HCT116 (cell line): ENCODE data around the gene CIC. TPM values are rescaled to one million over a fixed set of nuclear protein-coding genes. Genes with fewer than 3 reads are reported as not detected.

ENCODE experiments used
- ATAC-seq: fragments of 200-7000 bp; cut with Tn5 transposase; 2 replicates; pipeline ENCODE4 v1.9.1; 2020; ENCODE audit warnings: mild to moderate bottlenecking, moderate library complexity
- BruUV-seq: library from RNA; stranded (reverse); fragments of 400-500 nt; replicated peaks from 2 replicates; lab custom pipeline; 2021; lab: Mats Ljungman, UMichigan
- CTCF ChIA-PET: fragments of 300-600 bp; sonication (Branson Sonifier 250); formaldehyde crosslinking; loops from one replicate; lab custom pipeline; 2021; ENCODE audit warnings: antibody characterized with exemption; lab: Charles Lee
- POLR2A ChIA-PET: fragments of 300-600, 350-600 bp; sonication (Branson Sonifier 250); formaldehyde crosslinking; loops from one replicate; lab custom pipeline; 2021; ENCODE audit warnings: antibody characterized with exemption; lab: Charles Lee
- RAD21 ChIA-PET, 2 experiments: fragments of 300-600 bp; sonication (Branson Sonifier 250); formaldehyde crosslinking; loops; one replicate each; lab custom pipeline; 2023; ENCODE audit warnings: low total read pairs in 2 of 2; ENCODE audit not compliant: uncharacterized antibody in 2 of 2, unreplicated experiment in 2 of 2, low non-redundant PET in 1 of 2; lab: Charles Lee
- DNase-seq: peaks from one replicate; pipeline ENCODE4 v3.0.0-alpha.2; 2010; ENCODE audit warnings: low read depth, low spot score
- H2AFZ ChIP-seq: fragments of 200-600 bp; shearing (Covaris generic), sonication (generic); 2 replicates; pipeline ENCODE4 v1.6.1; 2017; ENCODE audit warnings: low read depth, mixed run types, mixed read lengths, antibody characterized with exemption, low read length; ENCODE audit not compliant: poor library complexity, severe bottlenecking
- H3K27ac ChIP-seq: 2 replicates; pipeline ENCODE4 v1.5.1; 2012; ENCODE audit warnings: low read depth, low read length
- H3K27me3 ChIP-seq: fragments of 200-600 bp; sonication (generic); 2 replicates; pipeline ENCODE4 v1.6.1; 2016; ENCODE audit warnings: mixed run types, low read length, mixed read lengths; ENCODE audit not compliant: insufficient read depth
- H3K36me3 ChIP-seq, 2 experiments: fragments of 200-500 bp in 1 of 2; fragments of 200-600 bp in 1 of 2; sonication (Bioruptor generic) in 1 of 2; sonication (generic) in 1 of 2; 2 replicates each; pipeline versions ENCODE4 v1.5.1 to v1.6.1; 2014 to 2016; ENCODE audit warnings: low read length in 2 of 2, inconsistent platforms in 1 of 2, mixed read lengths in 1 of 2, mixed run types in 1 of 2; ENCODE audit not compliant: insufficient read depth in 2 of 2, control insufficient read depth in 1 of 2
- H3K4me1 ChIP-seq, 2 experiments: fragments of 200-600 bp in 1 of 2; sonication (generic) in 1 of 2; 2 replicates each; pipeline versions ENCODE4 v1.5.1 to v1.6.1; 2012 to 2017; ENCODE audit warnings: low read length in 2 of 2, inconsistent platforms in 1 of 2, mild to moderate bottlenecking in 1 of 2, mixed read lengths in 1 of 2, mixed run types in 1 of 2, moderate library complexity in 1 of 2; ENCODE audit not compliant: insufficient read depth in 2 of 2, control insufficient read depth in 1 of 2
- H3K4me2 ChIP-seq: fragments of 200-600 bp; sonication (generic); 2 replicates; pipeline ENCODE4 v1.6.1; 2017; ENCODE audit warnings: mixed run types, low read length, mixed read lengths
- H3K4me3 ChIP-seq, 2 experiments: fragments of 200-600 bp in 1 of 2; sonication (generic) in 1 of 2; replicated peaks in 1 of 2; 2 replicates each; pipeline ENCODE4 v1.5.1; 2011 to 2016; ENCODE audit warnings: low read length in 2 of 2, control low read depth in 1 of 2, low read depth in 1 of 2, mild to moderate bottlenecking in 1 of 2, mixed read lengths in 1 of 2, mixed run types in 1 of 2
- H3K79me2 ChIP-seq: fragments of 200-600 bp; sonication (generic); 2 replicates; pipeline ENCODE4 v1.6.1; 2017; ENCODE audit warnings: mild to moderate bottlenecking, mixed run types, low read length, moderate library complexity, mixed read lengths; ENCODE audit not compliant: insufficient read depth
- H3K9ac ChIP-seq: fragments of 200-600 bp; sonication (generic); 2 replicates; pipeline ENCODE4 v1.6.1; 2016; ENCODE audit warnings: low read length, mixed read lengths
- H3K9me2 ChIP-seq: fragments of 200-600 bp; sonication (generic), shearing (Covaris generic); 2 replicates; pipeline ENCODE4 v1.6.1; 2017; ENCODE audit warnings: mixed run types, mild to moderate bottlenecking, moderate library complexity; ENCODE audit not compliant: insufficient read depth
- H3K9me3 ChIP-seq, 2 experiments: fragments of 200-500 bp in 1 of 2; fragments of 200-600 bp in 1 of 2; sonication (Bioruptor generic) in 1 of 2; sonication (generic) in 1 of 2; 2 replicates each; pipeline ENCODE4 v1.6.1; 2014 to 2017; ENCODE audit warnings: low read length in 2 of 2, mixed read lengths in 2 of 2, inconsistent platforms in 1 of 2, low read depth in 1 of 2, mild to moderate bottlenecking in 1 of 2, mixed run types in 1 of 2, moderate library complexity in 1 of 2; ENCODE audit not compliant: control insufficient read depth in 1 of 2, insufficient read depth in 1 of 2
- H4K20me1 ChIP-seq: fragments of 200-600 bp; sonication (generic), shearing (Covaris generic); 2 replicates; pipeline ENCODE4 v1.6.1; 2017; ENCODE audit warnings: mixed run types, mild to moderate bottlenecking, moderate library complexity; ENCODE audit not compliant: insufficient read depth
- CBX3 ChIP-seq: IDR thresholded peaks from 2 replicates; pipeline ENCODE4 v1.6.1; 2012; ENCODE audit warnings: low read depth
- CEBPB ChIP-seq: IDR thresholded peaks from 2 replicates; pipeline ENCODE4 v1.6.1; 2012; ENCODE audit warnings: low read depth
- ELF1 ChIP-seq: IDR thresholded peaks from 2 replicates; pipeline ENCODE4 v1.6.1; 2012; ENCODE audit warnings: low read depth, borderline replicate concordance
- JUND ChIP-seq: IDR thresholded peaks from 2 replicates; pipeline ENCODE4 v1.6.1; 2012
- POLR2A ChIP-seq: IDR thresholded peaks from 2 replicates; pipeline ENCODE4 v1.7.0; 2011; ENCODE audit warnings: borderline replicate concordance; ENCODE audit not compliant: insufficient read depth, insufficient read length; ENCODE audit errors: extremely low read depth
- SP1 ChIP-seq: IDR thresholded peaks from 2 replicates; pipeline ENCODE4 v1.6.1; 2012; ENCODE audit warnings: low read depth
- intact Hi-C: fragments of 100-400 bp; cut with micrococcal nuclease; formaldehyde crosslinking; loops from 2 replicates; pipeline ENCODE4 v1.10.0; 2022
- total RNA-seq: library from RNA; stranded (reverse); gene quantifications from one replicate; pipeline ENCODE4 v1.2.1, GENCODE V29; 2021; ENCODE audit not compliant: unreplicated experiment

The CIC gene
- total RNA-seq, 1 experiment from 2014 or later: 52.0 TPM

GRCh38 chr19:42250666-42251531, 18.2 kb upstream of the CIC start:
- no peak for ATAC-seq
- ChIA-PET CTCF (interaction anchor here (1.3 kb wide), 1 partner anchor 29 kb away, joined by 3 read pairs; no protein-coding TSS in a partner anchor), POLR2A (interaction anchor here (1.6 to 1.8 kb wide), 2 partner anchors 8 to 29 kb away, joined by 9 to 16 read pairs; no protein-coding TSS in a partner anchor), RAD21 (interaction anchor here in 1 of 2 experiments (1.0 kb wide), 1 partner anchor 8 kb away, joined by 3 read pairs; no protein-coding TSS in a partner anchor)
- no TSS peak for BruUV-seq
- Histone ChIP-seq H3K4me3 (no peak overlapping the region), H3K27me3 (no peaks in the 10 kb centered on the region), H3K27ac (peak overlapping the region; percentile 33; the same call in 1 of the 2 replicates), H3K4me1 (peaks cover 22 to 48% of the 10 kb centered on the region in 2 experiments), H4K20me1 (peaks cover 3% of the 10 kb centered on the region; the same call in 1 of the 2 replicates), H3K9me2 (no peaks in the 10 kb centered on the region), H3K9ac (no peak overlapping the region), H3K4me2 (no peak overlapping the region; the same call in 1 of the 2 replicates), H2AFZ (no peak overlapping the region), H3K9me3 (no peaks in the 10 kb centered on the region), H3K36me3 (peaks cover 0 to 7% of the 10 kb centered on the region in 2 experiments; a peak in 2 of 4 replicates), H3K79me2 (peaks cover 54% of the 10 kb centered on the region)
- TF ChIP-seq POLR2A: no peak
- no peak for TF ChIP-seq ELF1
- no peak for TF ChIP-seq CBX3
- TF ChIP-seq JUND: no peak
- no peak for TF ChIP-seq CEBPB
- no peak for TF ChIP-seq SP1
- intact Hi-C loops: no loop called here
- no peak for DNase-seq

GRCh38 chr19:42251572-42252358, 17.3 kb upstream of the CIC start:
- ChIA-PET CTCF (interaction anchor here (1.3 kb wide), 1 partner anchor 28 kb away, joined by 3 read pairs; no protein-coding TSS in a partner anchor), POLR2A (interaction anchor here (1.6 to 1.8 kb wide), 2 partner anchors 9 to 28 kb away, joined by 9 to 16 read pairs; no protein-coding TSS in a partner anchor), RAD21 (interaction anchor here in 1 of 2 experiments (1.0 kb wide), 1 partner anchor 9 kb away, joined by 3 read pairs; no protein-coding TSS in a partner anchor)
- H3K9me3 ChIP-seq: no peaks in the 10 kb centered on the region
- H3K27ac ChIP-seq: peak overlapping the region; percentile 51
- no peaks in the 10 kb centered on the region for H3K27me3 ChIP-seq
- intact Hi-C loops: no loop called here
- peak overlapping the region; percentile 94 for H3K4me2 ChIP-seq
- DNase-seq: no peak
- no peak for ATAC-seq
- BruUV-seq: no TSS peak
- H3K9me2 ChIP-seq: no peaks in the 10 kb centered on the region
- peaks cover 0 to 7% of the 10 kb centered on the region in 2 experiments; a peak in 2 of 4 replicates for H3K36me3 ChIP-seq
- no peak overlapping the region for H2AFZ ChIP-seq
- H4K20me1 ChIP-seq: peaks cover 3% of the 10 kb centered on the region; the same call in 1 of the 2 replicates
- no peak for TF ChIP-seq POLR2A
- peaks cover 54% of the 10 kb centered on the region for H3K79me2 ChIP-seq
- peaks cover 22 to 48% of the 10 kb centered on the region in 2 experiments for H3K4me1 ChIP-seq
- no peak overlapping the region for H3K4me3 ChIP-seq
- H3K9ac ChIP-seq: peak overlapping the region; percentile 43
